ENCODE results near the gene DPP10. TPM values are rescaled to one million over a fixed set of nuclear protein-coding genes. Genes with fewer than 3 reads are reported as not detected.

The DPP10 gene
- total RNA-seq, 6 experiments from 2014 or later = not detected

DNA sequence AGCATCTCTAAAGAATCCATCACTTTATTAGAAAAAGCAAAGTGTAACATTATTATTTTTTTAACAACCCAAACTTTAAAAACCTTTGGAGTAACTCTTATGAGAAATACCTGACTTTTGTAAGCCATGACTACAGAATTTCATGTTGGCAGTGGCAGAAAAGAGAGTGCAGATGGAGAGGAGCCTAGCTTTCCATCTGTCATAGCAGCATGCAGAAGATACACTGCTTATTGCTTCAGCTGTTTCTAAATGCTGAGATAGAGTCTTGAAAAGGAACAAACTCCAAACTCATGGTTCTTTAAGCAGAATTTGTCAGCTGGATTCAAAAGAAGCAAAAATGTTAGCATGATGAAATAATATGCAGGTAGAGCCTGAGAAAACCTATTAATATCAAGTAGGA, 1130.3 kb downstream of the DPP10 start:
- H3K27me3 Mint-ChIP-seq (ENCODE audit: insufficient read depth) = peaks cover 2% of the 10 kb centered on the region; the same call in 1 of the 2 replicates
- no peak overlapping the region for H3K4me3 Mint-ChIP-seq
- no peak for TF ChIP-seq CTCF (IDR thresholded peaks at IDR 0.05)
- DNase-seq = no peak
- H3K4me1 Mint-ChIP-seq (ENCODE audit: low read depth) = no peaks in the 10 kb centered on the region
- H3K36me3 Mint-ChIP-seq (ENCODE audit: low read depth) = peaks cover 15% of the 10 kb centered on the region
- peaks cover 46% of the 10 kb centered on the region for H3K9me3 Mint-ChIP-seq
- no peak overlapping the region for H3K27ac Mint-ChIP-seq

DNA sequence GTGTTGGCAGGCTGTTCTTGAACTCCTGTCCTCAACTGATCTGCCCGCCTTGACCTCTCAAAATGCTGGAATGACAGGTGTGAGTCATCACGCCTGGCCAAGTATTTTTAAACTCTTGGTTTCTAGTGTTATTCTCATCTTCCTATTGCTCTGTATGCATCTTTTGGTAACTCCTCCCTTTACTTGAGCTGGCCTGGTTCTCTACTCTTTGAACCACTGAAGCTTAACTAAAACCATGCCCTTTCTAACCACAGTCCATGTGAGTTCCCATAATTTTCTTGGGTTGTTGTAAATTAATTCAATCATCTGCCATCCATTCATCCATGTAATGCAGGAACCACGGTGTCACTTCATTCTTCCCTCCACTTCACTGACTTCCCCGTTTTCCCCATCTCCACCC, 1131.3 kb downstream of the DPP10 start:
- Mint-ChIP-seq H3K36me3 (ENCODE audit: low read depth) (peaks cover 12% of the 10 kb centered on the region), H3K4me1 (ENCODE audit: low read depth) (no peaks in the 10 kb centered on the region), H3K9me3 (peaks cover 42% of the 10 kb centered on the region), H3K27me3 (ENCODE audit: insufficient read depth) (peaks cover 2% of the 10 kb centered on the region; the same call in 1 of the 2 replicates), H3K4me3 (no peak overlapping the region), H3K27ac (no peak overlapping the region)
- no peak for DNase-seq
- no peak for TF ChIP-seq CTCF (IDR thresholded peaks at IDR 0.05)

- Mint-ChIP-seq H3K4me1 (ENCODE audit: low read depth) (no peaks in the 10 kb centered on the region), H3K36me3 (ENCODE audit: low read depth) (peaks cover 9% of the 10 kb centered on the region), H3K27ac (no peak overlapping the region), H3K4me3 (no peak overlapping the region), H3K9me3 (peaks cover 39% of the 10 kb centered on the region), H3K27me3 (ENCODE audit: insufficient read depth) (peaks cover 2% of the 10 kb centered on the region; the same call in 1 of the 2 replicates)
- DNase-seq = no peak
- no peak for TF ChIP-seq CTCF (IDR thresholded peaks at IDR 0.05)
Observed at GRCh38 chr2:115574667-115575066, 1132.2 kb downstream of the DPP10 start.

DNA sequence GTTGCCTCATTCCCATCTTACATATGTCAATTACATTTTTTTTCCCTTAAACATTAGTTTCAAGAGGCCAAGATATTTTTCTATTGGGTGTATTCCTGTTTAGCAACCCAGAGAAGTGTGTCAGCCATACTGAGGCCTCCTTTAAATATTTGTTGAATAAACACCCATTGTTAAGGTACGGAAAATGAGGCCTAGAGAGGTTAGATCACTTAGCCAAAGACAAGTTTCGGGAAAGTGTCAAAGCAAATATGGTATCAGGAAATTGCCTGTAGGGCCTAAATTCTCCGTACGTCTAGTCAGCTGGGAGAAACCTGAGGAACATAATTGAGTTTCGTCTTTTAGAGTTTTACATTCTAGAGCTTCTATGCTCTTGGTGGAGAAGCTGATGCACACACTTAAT, 1138.3 kb downstream of the DPP10 start:
- Mint-ChIP-seq H3K4me3 (no peak overlapping the region), H3K27me3 (ENCODE audit: insufficient read depth) (no peaks in the 10 kb centered on the region; the same call in 1 of the 2 replicates), H3K4me1 (ENCODE audit: low read depth) (no peaks in the 10 kb centered on the region), H3K36me3 (ENCODE audit: low read depth) (no peaks in the 10 kb centered on the region; the same call in 1 of the 2 replicates), H3K9me3 (peaks cover 39% of the 10 kb centered on the region), H3K27ac (no peak overlapping the region)
- no peak for TF ChIP-seq CTCF (IDR thresholded peaks at IDR 0.05)
- DNase-seq = no peak

- no peaks in the 10 kb centered on the region; the same call in 1 of the 2 replicates for H3K27me3 Mint-ChIP-seq (ENCODE audit: insufficient read depth)
- no peak overlapping the region for H3K4me3 Mint-ChIP-seq
- H3K36me3 Mint-ChIP-seq (ENCODE audit: low read depth) = no peaks in the 10 kb centered on the region; the same call in 1 of the 2 replicates
- no peak for TF ChIP-seq CTCF (IDR thresholded peaks at IDR 0.05)
- no peak for DNase-seq
- H3K27ac Mint-ChIP-seq = no peak overlapping the region
- H3K9me3 Mint-ChIP-seq = peaks cover 33% of the 10 kb centered on the region
- no peaks in the 10 kb centered on the region for H3K4me1 Mint-ChIP-seq (ENCODE audit: low read depth)
Observed at GRCh38 chr2:115584507-115584906, 1142.1 kb downstream of the DPP10 start.

All from HFFc6 (cell line).